ENCODE results near the gene BMPER.

BMPER gene

GRCh38 chr7:34070511-34071323, 165.4 kb downstream of the BMPER start:
- no peak for TF ChIP-seq CTCF (IDR thresholded peaks at IDR 0.05; ENCODE audit: insufficient read depth, low read length, missing control alignments)
- CTCF ChIA-PET, result interaction anchor here (1.1 to 4.7 kb wide), 8 partner anchors 9 to 250 kb away, joined by 3 to 38 read pairs (median 6); no protein-coding TSS in a partner anchor
- no peak for DNase-seq (ENCODE audit: low read depth, low spot score)
- POLR2A ChIA-PET, result interaction anchor here (0.9 kb wide), 1 partner anchor 10 kb away, joined by 3 read pairs; no protein-coding TSS in a partner anchor
- no peak overlapping the region for H3K4me3 ChIP-seq (ENCODE audit: low read depth, low read length)

GRCh38 chr7:34073676-34074075, 168.3 kb downstream of the BMPER start:
- no peak overlapping the region for H3K4me3 ChIP-seq (ENCODE audit: low read depth, low read length)
- no peak for DNase-seq (ENCODE audit: low read depth, low spot score)
- CTCF ChIA-PET, result interaction anchor here (1.2 to 1.6 kb wide), 4 partner anchors 9 to 247 kb away, joined by 3 to 6 read pairs (median 4); no protein-coding TSS in a partner anchor
- POLR2A ChIA-PET, result interaction anchor here (0.7 kb wide), 1 partner anchor 93 kb away, joined by 3 read pairs; no protein-coding TSS in a partner anchor
- TF ChIP-seq CTCF (IDR thresholded peaks at IDR 0.05; ENCODE audit: insufficient read depth, low read length, missing control alignments), result no peak

GRCh38 chr7:34074421-34074820, 169.1 kb downstream of the BMPER start:
- no peak for TF ChIP-seq CTCF (IDR thresholded peaks at IDR 0.05; ENCODE audit: insufficient read depth, low read length, missing control alignments)
- POLR2A ChIA-PET, result interaction anchor here (0.7 kb wide), 1 partner anchor 94 kb away, joined by 3 read pairs; no protein-coding TSS in a partner anchor
- no peak overlapping the region for H3K4me3 ChIP-seq (ENCODE audit: low read depth, low read length)
- CTCF ChIA-PET, result interaction anchor here (1.2 to 1.6 kb wide), 4 partner anchors 10 to 246 kb away, joined by 3 to 6 read pairs (median 4); no protein-coding TSS in a partner anchor
- no peak for DNase-seq (ENCODE audit: low read depth, low spot score)

GRCh38 chr7:34075523-34076370, 170.4 kb downstream of the BMPER start:
- POLR2A ChIA-PET, result no interaction called here
- no peak overlapping the region for H3K4me3 ChIP-seq (ENCODE audit: low read depth, low read length)
- TF ChIP-seq CTCF (IDR thresholded peaks at IDR 0.05; ENCODE audit: insufficient read depth, low read length, missing control alignments), result no peak
- CTCF ChIA-PET, result interaction anchor here (0.9 to 1.9 kb wide), 3 partner anchors 11 to 180 kb away, joined by 3 to 8 read pairs (median 4); no protein-coding TSS in a partner anchor
- DNase-seq (ENCODE audit: low read depth, low spot score), result no peak

- CTCF ChIA-PET, result interaction anchor here (0.9 to 1.5 kb wide), 2 partner anchors 10 to 181 kb away, joined by 3 to 8 read pairs; no protein-coding TSS in a partner anchor
- no peak for TF ChIP-seq CTCF (IDR thresholded peaks at IDR 0.05; ENCODE audit: insufficient read depth, low read length, missing control alignments)
- POLR2A ChIA-PET, result no interaction called here
- DNase-seq (ENCODE audit: low read depth, low spot score), result no peak
- H3K4me3 ChIP-seq (ENCODE audit: low read depth, low read length), result no peak overlapping the region
Measured at GRCh38 chr7:34077168-34077567, 171.8 kb downstream of the BMPER start.

Data from AG04449 (cell line).